Breast epithelium (tissue), 4 donors: Measurements from ENCODE around the gene PRDM4. TPM values are rescaled to one million over a fixed set of nuclear protein-coding genes. Genes with fewer than 3 reads are reported as not detected.

Experiments
- DNase-seq, 2 donors: peaks; one replicate each; pipeline ENCODE4 v3.0.0-alpha.2; 2019; ENCODE audit warnings: low spot score in 2 of 2
- H3K27ac ChIP-seq, 2 donors: fragments of 200-600 bp; sonication (generic) in 1 of 2; one replicate each; pipeline ENCODE4 v1.5.1; 2016 to 2019; ENCODE audit warnings: mild to moderate bottlenecking in 1 of 2
- H3K27me3 ChIP-seq, 2 donors: fragments of 200-600 bp; sonication (generic) in 1 of 2; one replicate each; pipeline versions ENCODE4 v1.5.1 to v1.6.0; 2017 to 2019; ENCODE audit warnings: control low read depth in 1 of 2, mild to moderate bottlenecking in 1 of 2
- H3K36me3 ChIP-seq: fragments of 200-600 bp; one replicate; pipeline ENCODE4 v1.5.1; 2019
- H3K4me1 ChIP-seq, 2 donors: fragments of 200-600 bp; sonication (generic); one replicate each; pipeline ENCODE4 v1.5.1; 2016 to 2019; ENCODE audit warnings: control low read depth in 1 of 2
- H3K4me3 ChIP-seq, 3 donors: fragments of 200-600 bp; sonication (generic); 1 replicate in 2 of 3; 2 replicates in 1 of 3; pipeline ENCODE4 v1.5.1; 2016 to 2019; ENCODE audit warnings: mild to moderate bottlenecking in 3 of 3, moderate library complexity in 2 of 3
- H3K9me3 ChIP-seq, 2 donors: fragments of 200-600 bp; sonication (generic) in 1 of 2; one replicate each; pipeline ENCODE4 v1.5.1; 2016 to 2019; ENCODE audit warnings: control low read depth in 1 of 2
- CTCF ChIP-seq, 3 donors: fragments of 450-650 bp; IDR thresholded peaks; one replicate each; pipeline ENCODE4 v1.5.1; 2016 to 2017; ENCODE audit warnings: antibody characterized with exemption in 3 of 3, mild to moderate bottlenecking in 3 of 3, moderate library complexity in 3 of 3
- POLR2A ChIP-seq: fragments of 450-650 bp; IDR thresholded peaks from one replicate; pipeline ENCODE4 v1.6.1; 2016; ENCODE audit warnings: antibody characterized with exemption, mild to moderate bottlenecking, moderate library complexity
- POLR2AphosphoS5 ChIP-seq, 3 donors: sonication (generic); formaldehyde crosslinking; IDR thresholded peaks; one replicate each; pipeline ENCODE4 v1.6.1; 2017; ENCODE audit warnings: antibody characterized with exemption in 3 of 3
- intact Hi-C: fragments of 100-400 bp; cut with DNase I; formaldehyde crosslinking; loops from one replicate; pipeline ENCODE4 v1.15.1; 2023; ENCODE audit warnings: low total_unique reads
- total RNA-seq, 3 donors: library from RNA; depleted of rRNA; stranded (reverse); fragments of >200 nt; gene quantifications; one replicate each; pipeline ENCODE4 v1.1.0, GENCODE V29; 2016

PRDM4 gene
- total RNA-seq, 3 donors from 2014 or later = 29.4 to 32.6 (median 31.1) TPM

DNA sequence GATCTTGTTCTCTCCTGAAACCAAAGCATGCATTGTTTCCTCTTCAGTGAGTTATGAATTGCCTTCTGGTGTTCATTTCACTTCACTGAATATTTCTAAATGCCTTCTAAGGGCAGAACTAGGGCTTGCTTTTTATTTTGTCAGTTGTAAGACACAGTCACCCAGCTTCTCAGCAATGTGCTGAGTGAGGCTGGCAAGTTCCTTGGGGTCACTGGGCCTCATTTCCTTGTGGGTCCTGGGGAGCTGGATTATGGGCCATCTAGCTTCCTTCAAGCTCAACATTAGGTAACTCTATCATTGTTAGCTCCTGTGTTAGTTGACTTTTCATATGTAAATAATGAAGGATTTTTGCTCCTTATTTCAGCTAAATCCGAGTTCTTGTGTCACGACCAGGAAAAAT is 27.3 kb upstream of the PRDM4 start:
- no peak overlapping the region for H3K4me3 ChIP-seq
- no peaks in the 10 kb centered on the region for H3K9me3 ChIP-seq
- intact Hi-C loops = no loop called here
- H3K4me1 ChIP-seq = no peaks in the 10 kb centered on the region
- no peak overlapping the region for H3K27ac ChIP-seq
- H3K27me3 ChIP-seq = no peaks in the 10 kb centered on the region
- DNase-seq = no peak
- no peaks in the 10 kb centered on the region for H3K36me3 ChIP-seq
- TF ChIP-seq CTCF (IDR thresholded peaks at IDR 0.05) = no peak
- no peak for TF ChIP-seq POLR2A
- TF ChIP-seq POLR2AphosphoS5 (IDR thresholded peaks at IDR 0.05) = no peak

DNA sequence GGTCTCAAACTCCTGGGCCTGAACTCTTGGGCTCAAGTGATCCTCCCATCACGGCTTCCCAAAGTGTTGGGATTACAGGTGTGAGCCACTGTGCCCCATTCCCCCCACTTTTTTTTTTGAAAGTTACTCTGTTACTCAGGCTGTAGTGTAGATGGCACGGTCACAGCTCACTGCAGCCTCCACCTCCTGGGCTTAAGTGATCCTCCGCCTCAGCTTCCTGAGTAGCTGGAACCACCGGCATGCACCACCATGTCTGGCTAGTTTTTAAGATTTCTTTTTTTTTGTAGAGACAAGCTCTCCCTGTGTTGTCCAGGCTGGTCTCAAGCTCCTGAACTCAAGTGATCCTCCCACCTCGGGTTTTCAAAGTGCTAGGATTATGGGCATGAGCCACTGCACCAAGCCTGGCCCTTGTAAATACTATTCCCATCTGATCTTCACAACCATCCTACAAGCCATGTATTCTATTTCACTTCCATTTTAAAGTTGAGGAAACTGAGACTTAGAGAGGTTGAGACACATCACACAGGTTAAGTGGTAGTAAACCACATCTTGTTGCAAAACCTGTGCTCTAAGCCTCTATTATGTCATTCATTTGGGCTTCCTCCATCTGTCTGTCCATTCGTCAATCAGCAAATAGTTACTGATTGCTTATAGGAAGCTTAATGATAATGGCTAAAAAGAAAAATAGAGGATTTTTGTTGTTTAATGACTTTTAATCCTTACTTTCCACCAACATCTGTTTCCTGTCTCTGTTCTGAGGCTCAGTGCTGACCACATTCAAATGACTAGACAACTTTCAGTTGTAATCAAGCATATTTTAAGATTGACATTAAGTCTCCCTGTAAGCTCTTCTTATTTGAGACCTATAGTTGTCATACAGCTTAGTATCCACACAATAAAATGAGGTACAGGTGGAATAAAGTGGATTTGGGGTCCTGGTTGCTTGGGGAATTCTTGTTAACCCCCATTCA is 22.8 kb upstream of the PRDM4 start:
- Histone ChIP-seq H3K27ac (no peak overlapping the region), H3K9me3 (no peaks in the 10 kb centered on the region), H3K4me3 (no peak overlapping the region), H3K36me3 (no peaks in the 10 kb centered on the region), H3K4me1 (no peaks in the 10 kb centered on the region), H3K27me3 (no peaks in the 10 kb centered on the region)
- TF ChIP-seq POLR2A = no peak
- TF ChIP-seq CTCF (IDR thresholded peaks at IDR 0.05) = no peak
- intact Hi-C loops = no loop called here
- no peak for DNase-seq

DNA sequence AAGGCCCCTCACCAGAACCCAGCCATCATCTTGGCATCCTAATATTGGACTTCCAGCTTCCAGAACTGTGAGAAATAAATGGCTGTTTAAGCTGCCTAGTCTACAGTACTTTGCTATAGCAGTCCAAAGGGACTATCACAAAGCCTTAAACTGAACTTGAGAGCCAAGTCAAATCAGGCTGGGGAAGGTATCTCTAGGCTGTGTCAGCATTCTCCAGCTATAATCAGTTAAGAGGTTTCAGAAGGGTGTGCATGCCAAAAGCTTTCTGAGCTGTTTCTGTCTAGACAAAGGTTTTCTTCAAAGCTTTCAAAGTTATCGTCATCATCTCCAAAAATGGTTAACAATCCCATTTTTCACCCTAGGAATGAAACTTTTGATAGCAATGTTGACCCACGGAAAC is 21.1 kb upstream of the PRDM4 start:
- no peak for TF ChIP-seq CTCF (IDR thresholded peaks at IDR 0.05)
- no peak for TF ChIP-seq POLR2A
- TF ChIP-seq POLR2AphosphoS5 (IDR thresholded peaks at IDR 0.05) = no peak
- Histone ChIP-seq H3K36me3 (no peaks in the 10 kb centered on the region), H3K4me3 (no peak overlapping the region), H3K4me1 (no peaks in the 10 kb centered on the region), H3K9me3 (no peaks in the 10 kb centered on the region), H3K27me3 (peaks cover 0 to 5% of the 10 kb centered on the region in 2 donors), H3K27ac (no peak overlapping the region)
- DNase-seq = no peak
- intact Hi-C loops = no loop called here

DNA sequence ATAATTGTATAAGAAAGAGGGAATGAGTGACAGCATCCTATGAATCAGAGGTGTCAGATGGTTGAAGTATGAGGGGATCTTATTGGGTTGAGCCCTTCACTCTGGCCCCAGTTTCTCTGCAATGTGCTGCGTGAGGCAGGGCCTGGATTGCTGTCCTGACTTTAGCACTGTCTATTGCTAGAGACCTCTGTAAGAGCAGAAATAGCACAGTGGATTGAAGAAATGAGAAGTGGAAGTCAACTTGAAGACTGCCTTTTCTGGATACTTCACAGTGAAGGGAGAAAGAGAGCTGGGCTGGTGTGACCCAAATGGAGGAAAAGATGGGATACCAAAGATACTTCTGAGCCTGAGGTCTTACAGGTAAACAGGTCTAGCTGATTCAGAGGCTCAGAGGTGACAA is 19.4 kb upstream of the PRDM4 start:
- TF ChIP-seq POLR2AphosphoS5 (IDR thresholded peaks at IDR 0.05) (no peak), POLR2A (no peak), CTCF (IDR thresholded peaks at IDR 0.05) (no peak)
- intact Hi-C loops = no loop called here
- no peaks in the 10 kb centered on the region for H3K9me3 ChIP-seq

DNA sequence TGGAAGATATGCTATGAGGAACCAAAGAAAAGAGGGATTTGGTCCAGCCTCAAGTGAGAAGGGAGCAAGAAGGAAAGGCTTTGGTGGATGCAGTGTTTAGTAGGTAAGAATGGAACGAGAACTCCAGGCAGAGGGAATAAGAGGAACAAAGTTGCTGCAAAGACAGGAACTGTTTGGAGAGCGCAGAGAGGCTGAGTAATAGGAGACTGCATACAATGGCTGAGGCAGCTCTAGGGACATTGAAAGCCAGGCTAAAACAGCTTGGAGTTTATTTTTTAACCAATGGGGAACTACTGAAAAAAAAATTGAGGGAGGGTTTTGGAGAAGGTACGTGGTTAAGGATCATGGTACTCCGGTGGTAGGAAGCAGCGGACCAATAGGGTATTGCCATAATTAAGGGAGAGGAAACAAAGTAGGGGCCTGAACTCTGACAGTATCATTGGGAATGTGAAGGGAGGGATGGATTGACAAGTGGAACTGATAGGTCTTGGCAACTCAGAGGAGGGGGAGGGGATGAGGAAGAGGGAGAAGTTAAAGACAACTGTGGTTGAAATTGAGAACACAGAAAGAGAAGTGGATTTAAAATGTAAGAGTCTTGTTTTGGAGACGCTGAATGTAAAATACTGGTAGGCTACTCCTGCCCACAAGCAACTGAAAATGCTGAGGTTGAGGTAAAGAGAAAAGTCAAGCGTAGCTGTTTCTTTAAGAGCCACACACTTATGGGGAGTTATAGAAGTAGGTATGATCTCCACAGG is 18.3 kb upstream of the PRDM4 start:
- DNase-seq = no peak
- no peaks in the 10 kb centered on the region for H3K9me3 ChIP-seq
- peaks cover 0 to 31% of the 10 kb centered on the region in 2 donors for H3K27me3 ChIP-seq
- H3K27ac ChIP-seq = no peak overlapping the region
- H3K4me3 ChIP-seq = no peak overlapping the region
- intact Hi-C loops = no loop called here
- H3K36me3 ChIP-seq = no peaks in the 10 kb centered on the region
- TF ChIP-seq POLR2AphosphoS5 (IDR thresholded peaks at IDR 0.05) = no peak
- TF ChIP-seq CTCF (IDR thresholded peaks at IDR 0.05) = no peak
- TF ChIP-seq POLR2A = no peak
- no peaks in the 10 kb centered on the region for H3K4me1 ChIP-seq

More for the DNA sequence above, 19.4 kb upstream of the PRDM4 start:
- Histone ChIP-seq H3K4me1 (no peaks in the 10 kb centered on the region), H3K36me3 (no peaks in the 10 kb centered on the region), H3K27ac (no peak overlapping the region), H3K27me3 (peaks cover 0 to 22% of the 10 kb centered on the region in 2 donors), H3K4me3 (no peak overlapping the region)
- DNase-seq = no peak
